ENCODE measurements around the gene CXCL12.

Gene CXCL12

GRCh38 chr10:44333511-44333910 is 51.4 kb downstream of the CXCL12 start:
- DNase-seq: no peak

DNA sequence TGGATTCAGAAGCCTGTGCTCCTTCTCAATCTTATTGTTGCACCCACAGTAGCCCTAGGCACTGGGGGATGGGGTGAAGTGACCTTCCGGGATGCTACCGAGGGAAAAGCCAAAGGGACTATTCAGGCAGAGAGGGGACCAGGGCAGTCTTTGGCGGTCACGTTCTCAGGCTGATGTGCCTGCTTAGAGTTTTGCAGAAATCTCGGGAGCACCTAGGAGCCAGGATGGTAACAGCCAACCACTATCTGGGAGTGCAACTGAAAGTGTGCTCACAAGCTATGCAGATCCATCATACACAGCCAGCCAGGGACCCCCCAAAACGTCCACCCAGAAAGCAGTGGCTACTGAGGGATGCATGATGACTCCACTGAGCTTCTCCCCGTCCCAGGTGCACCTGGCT is 52.4 kb downstream of the CXCL12 start:
- DNase-seq: no peak

DNA sequence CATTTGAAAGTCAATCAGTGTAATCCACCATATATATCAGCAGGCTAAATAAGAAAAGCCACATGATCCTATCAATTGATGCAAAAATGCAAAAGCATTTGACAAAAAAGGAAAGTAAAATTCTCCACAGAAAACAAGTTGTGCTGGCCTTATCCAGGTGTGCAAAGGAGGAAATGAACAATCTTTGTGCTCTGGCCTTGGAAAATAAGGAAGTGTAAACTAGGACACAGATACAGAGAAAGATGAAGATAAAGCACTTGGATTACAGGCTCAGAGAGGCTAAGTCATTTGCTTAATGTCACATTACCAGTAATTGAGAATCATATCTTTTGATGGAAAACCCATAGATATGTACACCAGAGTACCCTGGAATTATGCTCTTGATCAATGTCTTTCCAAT is 54.5 kb downstream of the CXCL12 start:
- DNase-seq: no peak

- DNase-seq: no peak
Measured at GRCh38 chr10:44327461-44327860, 57.4 kb downstream of the CXCL12 start.

All from left hindlimb (tissue), 1 donor.